GM21723 (cell line): ENCODE measurements around the gene RRBP1.
"Not testable (repeated sequence)": the region's sequence is repeated elsewhere in the genome, so short reads cannot be mapped to it uniquely, and the experiment has no call there.

Experiments
- ATAC-seq: cut with Tn5 transposase; IDR thresholded peaks from one replicate; pipeline ENCODE4 v1.9.1; 2021; ENCODE audit warnings: mild to moderate bottlenecking, moderate library complexity; ENCODE audit not compliant: unreplicated experiment

RRBP1 gene

GRCh38 chr20:17709361-17710293 is 27.6 kb upstream of the RRBP1 start:
- no peak for ATAC-seq

GRCh38 chr20:17708675-17709360 is 26.8 kb upstream of the RRBP1 start:
- ATAC-seq = no peak

- ATAC-seq = not testable (repeated sequence)
These were observed 25.9 kb upstream of the RRBP1 start for GRCh38 chr20:17707951-17708350.

- ATAC-seq = no peak
These were observed 24.6 kb upstream of the RRBP1 start for GRCh38 chr20:17706632-17707031.

GRCh38 chr20:17705916-17706315 is 23.9 kb upstream of the RRBP1 start:
- no peak for ATAC-seq

- ATAC-seq = no peak
These were observed 22.7 kb upstream of the RRBP1 start for GRCh38 chr20:17704589-17705317.

- no peak for ATAC-seq
These were observed 19.8 kb upstream of the RRBP1 start for GRCh38 chr20:17701826-17702225.

GRCh38 chr20:17700637-17701036 is 18.6 kb upstream of the RRBP1 start:
- ATAC-seq = no peak

GRCh38 chr20:17699931-17700351 is 17.9 kb upstream of the RRBP1 start, which contains the start of gene BANF2:
Gene BANF2 (plus strand): TSS chr20:17699966. CDS start chr20:17725026, 25,060 bp downstream.
- ATAC-seq = no peak

GRCh38 chr20:17698384-17698783 is 16.3 kb upstream of the RRBP1 start:
- ATAC-seq = no peak

- no peak for ATAC-seq
These were observed 15.1 kb upstream of the RRBP1 start for GRCh38 chr20:17697171-17697570.

GRCh38 chr20:17696287-17696686 is 14.2 kb upstream of the RRBP1 start:
- no peak for ATAC-seq

- no peak for ATAC-seq
These were observed 12.7 kb upstream of the RRBP1 start for GRCh38 chr20:17694767-17695166.

- no peak for ATAC-seq
These were observed 11.5 kb upstream of the RRBP1 start for GRCh38 chr20:17693444-17694001.

- ATAC-seq = no peak
These were observed 9.7 kb upstream of the RRBP1 start for GRCh38 chr20:17691758-17692157.

- no peak for ATAC-seq
These were observed 8.1 kb upstream of the RRBP1 start for GRCh38 chr20:17690144-17690543.

- ATAC-seq = no peak
These were observed 6.9 kb upstream of the RRBP1 start for GRCh38 chr20:17688965-17689364.

- no peak for ATAC-seq
These were observed 5.8 kb upstream of the RRBP1 start for GRCh38 chr20:17687800-17688199.

- no peak for ATAC-seq
These were observed 3.1 kb upstream of the RRBP1 start for GRCh38 chr20:17685168-17685567.

GRCh38 chr20:17684077-17684888 is 2.2 kb upstream of the RRBP1 start:
- no peak for ATAC-seq
